A549 treated with AZD2906 at 1 μM for 4 hours (cell line): Measurements from ENCODE around the gene RNF17. TPM values are rescaled to one million over a fixed set of nuclear protein-coding genes. Genes with fewer than 3 reads are reported as not detected.

Source experiments
- total RNA-seq: library from RNA; stranded (reverse); fragments of 200-300 nt; extraction: Qiagen RNA extraction; gene quantifications from 5 replicates; pipeline ENCODE4 v1.2.3, GENCODE V29; 2022

Gene RNF17
- not detected in 5 replicates for total RNA-seq

GRCh38 chr13:24763596-24764275 is at the start of gene RNF17:
Gene RNF17 (plus strand): TSS chr13:24764169. CDS start chr13:24764204, 35 bp downstream.

Other genes with a start within 250 kb of the RNF17 start
- 0.01 to 0.03 TPM (median 0.02 TPM) in 4 of 5 replicates, not detected in the other for gene ATP12A, start 83.8 kb upstream of the RNF17 start, total RNA-seq